Uterus (tissue), 2 donors: ENCODE data around the gene NAGPA.

Experiments
- POLR2A ChIP-seq, 2 donors: fragments of 450-650 bp; IDR thresholded peaks; one replicate each; pipeline ENCODE4 v1.6.1; 2016; ENCODE audit warnings: antibody characterized with exemption in 2 of 2, mild to moderate bottlenecking in 1 of 2, moderate library complexity in 1 of 2
- TF ChIP-seq, protein P1 (sequence below), 4 experiments: fragments of 200-600 bp in 2 of 4; fragments of 450-650 bp in 2 of 4; sonication (generic) in 2 of 4; IDR thresholded peaks; one replicate each; pipeline ENCODE4 v1.5.1; 2016 to 2019; ENCODE audit warnings: antibody characterized with exemption in 4 of 4, mild to moderate bottlenecking in 2 of 4, moderate library complexity in 1 of 4

DNA sequence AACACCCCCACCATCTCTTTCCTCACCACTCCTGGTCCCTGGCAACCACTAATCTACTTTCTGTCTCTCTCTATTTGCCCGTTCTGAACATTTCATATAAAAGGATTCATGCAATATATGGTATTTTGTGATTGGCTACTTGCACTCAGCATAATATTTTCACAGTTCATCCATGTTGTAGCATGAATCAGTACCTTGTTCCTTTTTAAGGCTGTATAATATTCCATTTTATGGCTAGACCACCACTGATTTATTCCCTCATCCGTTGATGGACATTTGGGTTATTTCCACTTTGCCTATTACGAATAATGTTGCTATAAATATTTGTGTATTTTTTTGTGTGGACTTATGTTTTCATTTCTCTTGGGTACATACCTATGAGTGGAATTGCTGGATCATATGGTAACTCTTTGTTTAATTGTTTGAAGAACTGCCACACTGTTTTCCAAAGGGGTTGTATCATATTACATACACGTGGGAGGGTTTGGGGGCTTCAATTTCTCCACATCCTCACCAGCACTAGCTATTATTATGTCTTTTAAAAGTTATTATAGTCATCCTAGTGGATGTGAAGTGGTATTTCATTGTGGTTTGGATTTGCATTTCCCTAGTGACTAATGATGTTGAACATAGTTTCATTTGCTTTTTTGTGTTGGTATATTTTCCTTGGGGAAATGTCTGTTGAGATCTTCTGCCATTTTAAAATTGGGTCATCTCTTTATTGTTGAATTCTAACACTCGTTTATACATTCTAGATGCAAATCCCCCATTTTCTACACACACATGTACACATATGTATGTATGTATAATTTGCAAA is 49.4 kb downstream of the NAGPA start:
- TF ChIP-seq POLR2A (IDR thresholded peaks at IDR 0.05): no peak
- TF ChIP-seq, protein P1, sequence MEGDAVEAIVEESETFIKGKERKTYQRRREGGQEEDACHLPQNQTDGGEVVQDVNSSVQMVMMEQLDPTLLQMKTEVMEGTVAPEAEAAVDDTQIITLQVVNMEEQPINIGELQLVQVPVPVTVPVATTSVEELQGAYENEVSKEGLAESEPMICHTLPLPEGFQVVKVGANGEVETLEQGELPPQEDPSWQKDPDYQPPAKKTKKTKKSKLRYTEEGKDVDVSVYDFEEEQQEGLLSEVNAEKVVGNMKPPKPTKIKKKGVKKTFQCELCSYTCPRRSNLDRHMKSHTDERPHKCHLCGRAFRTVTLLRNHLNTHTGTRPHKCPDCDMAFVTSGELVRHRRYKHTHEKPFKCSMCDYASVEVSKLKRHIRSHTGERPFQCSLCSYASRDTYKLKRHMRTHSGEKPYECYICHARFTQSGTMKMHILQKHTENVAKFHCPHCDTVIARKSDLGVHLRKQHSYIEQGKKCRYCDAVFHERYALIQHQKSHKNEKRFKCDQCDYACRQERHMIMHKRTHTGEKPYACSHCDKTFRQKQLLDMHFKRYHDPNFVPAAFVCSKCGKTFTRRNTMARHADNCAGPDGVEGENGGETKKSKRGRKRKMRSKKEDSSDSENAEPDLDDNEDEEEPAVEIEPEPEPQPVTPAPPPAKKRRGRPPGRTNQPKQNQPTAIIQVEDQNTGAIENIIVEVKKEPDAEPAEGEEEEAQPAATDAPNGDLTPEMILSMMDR (IDR thresholded peaks at IDR 0.05): no peak
